RPMI7951 (cell line): ENCODE data around the gene PALB2. TPM values are rescaled to one million over a fixed set of nuclear protein-coding genes. Genes with fewer than 3 reads are reported as not detected.
A peak's percentile ranks its signal among the peaks of the same experiment; 100 is the strongest.
"Not testable (repeated sequence)": the region's sequence is repeated elsewhere in the genome, so short reads cannot be mapped to it uniquely, and the experiment has no call there.

Experiments
- DNase-seq: peaks from one replicate; pipeline ENCODE4 v3.0.0-alpha.2; 2012; ENCODE audit warnings: low read depth
- total RNA-seq: library from RNA; depleted of rRNA; stranded (reverse); fragments of >200 nt; shearing (Covaris generic); gene quantifications from 2 replicates; pipeline ENCODE4 v1.2.3, GENCODE V29; 2014

The PALB2 gene
- total RNA-seq, 1 experiment from 2014 or later: 11.4 TPM

GRCh38 chr16:23650674-23651416, 9.7 kb upstream of the PALB2 start:
- peak; percentile 49 for DNase-seq

GRCh38 chr16:23642246-23642774, 1.2 kb upstream of the PALB2 start:
- no peak for DNase-seq

GRCh38 chr16:23640615-23640930, 537 bp downstream of the PALB2 start:
- DNase-seq: peak; percentile 1

- no peak for DNase-seq
Observed at GRCh38 chr16:23635958-23636357, 5.2 kb downstream of the PALB2 start.

- DNase-seq: no peak
Observed at GRCh38 chr16:23634461-23635036, 6.6 kb downstream of the PALB2 start.

GRCh38 chr16:23631874-23632273, 9.2 kb downstream of the PALB2 start:
- DNase-seq: not testable (repeated sequence)

- DNase-seq: no peak
Observed at GRCh38 chr16:23629516-23629915, 11.6 kb downstream of the PALB2 start.

GRCh38 chr16:23624092-23624491, 17.0 kb downstream of the PALB2 start:
- no peak for DNase-seq

- DNase-seq: no peak
Observed at GRCh38 chr16:23615805-23616204, 25.3 kb downstream of the PALB2 start.

GRCh38 chr16:23611936-23612335, 29.2 kb downstream of the PALB2 start:
- no peak for DNase-seq

GRCh38 chr16:23610905-23611304, 30.2 kb downstream of the PALB2 start:
- not testable (repeated sequence) for DNase-seq

- no peak for DNase-seq
Observed at GRCh38 chr16:23609929-23610328, 31.2 kb downstream of the PALB2 start.

- DNase-seq: no peak
Observed at GRCh38 chr16:23608194-23608593, 32.9 kb downstream of the PALB2 start.

- no peak for DNase-seq
Observed at GRCh38 chr16:23607726-23608125, 33.4 kb downstream of the PALB2 start.

GRCh38 chr16:23597003-23597756, 43.9 kb downstream of the PALB2 start:
- peak; percentile 60 for DNase-seq

GRCh38 chr16:23595951-23596720, 45.0 kb downstream of the PALB2 start, which contains the start of gene NDUFAB1:
NDUFAB1 (minus strand) TSS chr16:23596316; CDS start chr16:23596290, 26 bp downstream.
- peak; percentile 83 for DNase-seq

GRCh38 chr16:23595246-23595950, 45.7 kb downstream of the PALB2 start:
- DNase-seq: no peak

- no peak for DNase-seq
Observed at GRCh38 chr16:23594186-23594585, 46.9 kb downstream of the PALB2 start.

GRCh38 chr16:23590181-23590580, 50.9 kb downstream of the PALB2 start:
- no peak for DNase-seq

- peak; percentile 33 for DNase-seq
Observed at GRCh38 chr16:23587726-23588125, 53.4 kb downstream of the PALB2 start.
